ENCODE results near the gene DENND1B. TPM values are rescaled to one million over a fixed set of nuclear protein-coding genes. Genes with fewer than 3 reads are reported as not detected.

The DENND1B gene
- total and polyA plus RNA-seq, 2 of the 8 experiments (the other 6 are each of a cell fraction or from before 2014, with no cell fraction given), result 0.74 to 3.3 TPM

DNA sequence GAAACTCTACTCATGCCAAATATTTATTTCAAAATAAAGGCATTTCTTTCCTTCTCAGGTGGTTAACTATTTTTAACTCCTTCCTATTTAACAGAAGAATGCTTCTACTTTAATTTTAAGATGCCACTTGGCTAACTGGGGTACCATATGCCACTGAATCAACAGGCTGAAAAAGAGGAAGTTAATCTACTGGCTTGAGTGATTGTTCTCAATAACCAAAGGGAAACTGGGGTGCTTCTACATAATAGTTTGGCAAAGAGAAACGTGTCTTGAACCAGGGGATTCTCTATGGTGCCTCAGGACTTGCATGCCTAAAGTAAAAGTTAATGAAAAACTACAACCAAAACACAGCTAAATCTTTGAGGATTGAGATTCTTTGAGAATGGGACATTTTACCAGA, 142.6 kb downstream of the DENND1B start (continued):
- TF ChIP-seq, protein P1, sequence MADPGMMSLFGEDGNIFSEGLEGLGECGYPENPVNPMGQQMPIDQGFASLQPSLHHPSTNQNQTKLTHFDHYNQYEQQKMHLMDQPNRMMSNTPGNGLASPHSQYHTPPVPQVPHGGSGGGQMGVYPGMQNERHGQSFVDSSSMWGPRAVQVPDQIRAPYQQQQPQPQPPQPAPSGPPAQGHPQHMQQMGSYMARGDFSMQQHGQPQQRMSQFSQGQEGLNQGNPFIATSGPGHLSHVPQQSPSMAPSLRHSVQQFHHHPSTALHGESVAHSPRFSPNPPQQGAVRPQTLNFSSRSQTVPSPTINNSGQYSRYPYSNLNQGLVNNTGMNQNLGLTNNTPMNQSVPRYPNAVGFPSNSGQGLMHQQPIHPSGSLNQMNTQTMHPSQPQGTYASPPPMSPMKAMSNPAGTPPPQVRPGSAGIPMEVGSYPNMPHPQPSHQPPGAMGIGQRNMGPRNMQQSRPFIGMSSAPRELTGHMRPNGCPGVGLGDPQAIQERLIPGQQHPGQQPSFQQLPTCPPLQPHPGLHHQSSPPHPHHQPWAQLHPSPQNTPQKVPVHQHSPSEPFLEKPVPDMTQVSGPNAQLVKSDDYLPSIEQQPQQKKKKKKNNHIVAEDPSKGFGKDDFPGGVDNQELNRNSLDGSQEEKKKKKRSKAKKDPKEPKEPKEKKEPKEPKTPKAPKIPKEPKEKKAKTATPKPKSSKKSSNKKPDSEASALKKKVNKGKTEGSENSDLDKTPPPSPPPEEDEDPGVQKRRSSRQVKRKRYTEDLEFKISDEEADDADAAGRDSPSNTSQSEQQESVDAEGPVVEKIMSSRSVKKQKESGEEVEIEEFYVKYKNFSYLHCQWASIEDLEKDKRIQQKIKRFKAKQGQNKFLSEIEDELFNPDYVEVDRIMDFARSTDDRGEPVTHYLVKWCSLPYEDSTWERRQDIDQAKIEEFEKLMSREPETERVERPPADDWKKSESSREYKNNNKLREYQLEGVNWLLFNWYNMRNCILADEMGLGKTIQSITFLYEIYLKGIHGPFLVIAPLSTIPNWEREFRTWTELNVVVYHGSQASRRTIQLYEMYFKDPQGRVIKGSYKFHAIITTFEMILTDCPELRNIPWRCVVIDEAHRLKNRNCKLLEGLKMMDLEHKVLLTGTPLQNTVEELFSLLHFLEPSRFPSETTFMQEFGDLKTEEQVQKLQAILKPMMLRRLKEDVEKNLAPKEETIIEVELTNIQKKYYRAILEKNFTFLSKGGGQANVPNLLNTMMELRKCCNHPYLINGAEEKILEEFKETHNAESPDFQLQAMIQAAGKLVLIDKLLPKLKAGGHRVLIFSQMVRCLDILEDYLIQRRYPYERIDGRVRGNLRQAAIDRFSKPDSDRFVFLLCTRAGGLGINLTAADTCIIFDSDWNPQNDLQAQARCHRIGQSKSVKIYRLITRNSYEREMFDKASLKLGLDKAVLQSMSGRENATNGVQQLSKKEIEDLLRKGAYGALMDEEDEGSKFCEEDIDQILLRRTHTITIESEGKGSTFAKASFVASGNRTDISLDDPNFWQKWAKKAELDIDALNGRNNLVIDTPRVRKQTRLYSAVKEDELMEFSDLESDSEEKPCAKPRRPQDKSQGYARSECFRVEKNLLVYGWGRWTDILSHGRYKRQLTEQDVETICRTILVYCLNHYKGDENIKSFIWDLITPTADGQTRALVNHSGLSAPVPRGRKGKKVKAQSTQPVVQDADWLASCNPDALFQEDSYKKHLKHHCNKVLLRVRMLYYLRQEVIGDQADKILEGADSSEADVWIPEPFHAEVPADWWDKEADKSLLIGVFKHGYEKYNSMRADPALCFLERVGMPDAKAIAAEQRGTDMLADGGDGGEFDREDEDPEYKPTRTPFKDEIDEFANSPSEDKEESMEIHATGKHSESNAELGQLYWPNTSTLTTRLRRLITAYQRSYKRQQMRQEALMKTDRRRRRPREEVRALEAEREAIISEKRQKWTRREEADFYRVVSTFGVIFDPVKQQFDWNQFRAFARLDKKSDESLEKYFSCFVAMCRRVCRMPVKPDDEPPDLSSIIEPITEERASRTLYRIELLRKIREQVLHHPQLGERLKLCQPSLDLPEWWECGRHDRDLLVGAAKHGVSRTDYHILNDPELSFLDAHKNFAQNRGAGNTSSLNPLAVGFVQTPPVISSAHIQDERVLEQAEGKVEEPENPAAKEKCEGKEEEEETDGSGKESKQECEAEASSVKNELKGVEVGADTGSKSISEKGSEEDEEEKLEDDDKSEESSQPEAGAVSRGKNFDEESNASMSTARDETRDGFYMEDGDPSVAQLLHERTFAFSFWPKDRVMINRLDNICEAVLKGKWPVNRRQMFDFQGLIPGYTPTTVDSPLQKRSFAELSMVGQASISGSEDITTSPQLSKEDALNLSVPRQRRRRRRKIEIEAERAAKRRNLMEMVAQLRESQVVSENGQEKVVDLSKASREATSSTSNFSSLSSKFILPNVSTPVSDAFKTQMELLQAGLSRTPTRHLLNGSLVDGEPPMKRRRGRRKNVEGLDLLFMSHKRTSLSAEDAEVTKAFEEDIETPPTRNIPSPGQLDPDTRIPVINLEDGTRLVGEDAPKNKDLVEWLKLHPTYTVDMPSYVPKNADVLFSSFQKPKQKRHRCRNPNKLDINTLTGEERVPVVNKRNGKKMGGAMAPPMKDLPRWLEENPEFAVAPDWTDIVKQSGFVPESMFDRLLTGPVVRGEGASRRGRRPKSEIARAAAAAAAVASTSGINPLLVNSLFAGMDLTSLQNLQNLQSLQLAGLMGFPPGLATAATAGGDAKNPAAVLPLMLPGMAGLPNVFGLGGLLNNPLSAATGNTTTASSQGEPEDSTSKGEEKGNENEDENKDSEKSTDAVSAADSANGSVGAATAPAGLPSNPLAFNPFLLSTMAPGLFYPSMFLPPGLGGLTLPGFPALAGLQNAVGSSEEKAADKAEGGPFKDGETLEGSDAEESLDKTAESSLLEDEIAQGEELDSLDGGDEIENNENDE (IDR thresholded peaks at IDR 0.05; ENCODE audit: insufficient replicate concordance, low read length), result no peak
- no peak for TF ChIP-seq TCF12 (IDR thresholded peaks at IDR 0.05; ENCODE audit: low read depth, low read length)
- TF ChIP-seq TAF1 (IDR thresholded peaks at IDR 0.05; ENCODE audit: low read depth, low read length), result no peak
- TF ChIP-seq, protein P2, sequence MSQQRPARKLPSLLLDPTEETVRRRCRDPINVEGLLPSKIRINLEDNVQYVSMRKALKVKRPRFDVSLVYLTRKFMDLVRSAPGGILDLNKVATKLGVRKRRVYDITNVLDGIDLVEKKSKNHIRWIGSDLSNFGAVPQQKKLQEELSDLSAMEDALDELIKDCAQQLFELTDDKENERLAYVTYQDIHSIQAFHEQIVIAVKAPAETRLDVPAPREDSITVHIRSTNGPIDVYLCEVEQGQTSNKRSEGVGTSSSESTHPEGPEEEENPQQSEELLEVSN (IDR thresholded peaks at IDR 0.05), result no peak
- no peak for TF ChIP-seq JUN (IDR thresholded peaks at IDR 0.05; ENCODE audit: low read depth, low read length)
- TF ChIP-seq ASH2L (IDR thresholded peaks at IDR 0.05; ENCODE audit: low read length), result no peak
- no peak for TF ChIP-seq SP4 (IDR thresholded peaks at IDR 0.05; ENCODE audit: low read length)
- no peak for TF ChIP-seq SAP30 (IDR thresholded peaks at IDR 0.05; ENCODE audit: insufficient read depth, insufficient replicate concordance, low read length)

Measured in H1 (cell line).